Endodermal cell (in vitro differentiated cells): ENCODE results near the gene KIF26B. TPM values are rescaled to one million over a fixed set of nuclear protein-coding genes. Genes with fewer than 3 reads are reported as not detected.

ENCODE experiments used
- DNase-seq: peaks from one replicate; pipeline ENCODE4 v3.0.0-alpha.2; 2017
- H3K27ac ChIP-seq: 2 replicates; pipeline ENCODE4 v1.5.1; 2013; ENCODE audit warnings: mild to moderate bottlenecking, low read depth, low read length, moderate library complexity
- H3K27me3 ChIP-seq: 2 replicates; pipeline ENCODE4 v1.6.1; 2013; ENCODE audit warnings: mild to moderate bottlenecking, low read length, moderate library complexity; ENCODE audit not compliant: insufficient read depth, control insufficient read depth, poor library complexity, severe bottlenecking
- H3K36me3 ChIP-seq: 2 replicates; pipeline ENCODE4 v1.7.0; 2013; ENCODE audit warnings: mild to moderate bottlenecking, low read length, moderate library complexity; ENCODE audit not compliant: control insufficient read depth, insufficient read depth
- H3K4me1 ChIP-seq: one replicate; pipeline ENCODE4 v1.7.0; 2013; ENCODE audit warnings: low read length; ENCODE audit not compliant: control insufficient read depth, insufficient read depth
- H3K4me3 ChIP-seq: 2 replicates; pipeline ENCODE4 v1.5.1; 2013; ENCODE audit warnings: mild to moderate bottlenecking, low read length, moderate library complexity
- H3K9ac ChIP-seq: 2 replicates; pipeline ENCODE4 v1.6.1; 2013; ENCODE audit warnings: mild to moderate bottlenecking, low read length, moderate library complexity; ENCODE audit not compliant: poor library complexity, severe bottlenecking; ENCODE audit errors: extremely low read depth
- H3K9me3 ChIP-seq: 2 replicates; pipeline ENCODE4 v1.6.1; 2013; ENCODE audit warnings: mild to moderate bottlenecking, low read length, moderate library complexity; ENCODE audit not compliant: control insufficient read depth
- H3K27ac Mint-ChIP-seq: 2 replicates; pipeline ENCODE4 v1.8.0; 2020; ENCODE audit warnings: mixed read lengths
- H3K27me3 Mint-ChIP-seq: 2 replicates; pipeline ENCODE4 v1.8.0; 2021; ENCODE audit warnings: mild to moderate bottlenecking, mixed read lengths; ENCODE audit not compliant: insufficient read depth
- H3K36me3 Mint-ChIP-seq: 2 replicates; pipeline ENCODE4 v1.8.0; 2020; ENCODE audit warnings: low read depth, mixed read lengths
- H3K4me1 Mint-ChIP-seq: 2 replicates; pipeline ENCODE4 v1.8.0; 2020; ENCODE audit warnings: mixed read lengths
- H3K4me3 Mint-ChIP-seq: 2 replicates; pipeline ENCODE4 v1.8.0; 2020; ENCODE audit warnings: mild to moderate bottlenecking, moderate library complexity, mixed read lengths
- H3K9me3 Mint-ChIP-seq: 2 replicates; pipeline ENCODE4 v1.8.0; 2020; ENCODE audit warnings: mild to moderate bottlenecking, mixed read lengths
- WGBS, 2 experiments: methylation state at CpG; one replicate each; pipeline versions ENCODE4 v1.1.5 to v1.1.7; 2013; ENCODE audit warnings: missing lambda C conversion rate in 2 of 2, mixed read lengths in 1 of 2; ENCODE audit not compliant: insufficient coverage in 1 of 2, insufficient read length in 1 of 2; 5-methylcytosine and 5-hydroxymethylcytosine counted together
- total RNA-seq, 2 donors: library from RNA; stranded (reverse); fragmentation: NEBNext Ultra II Directional in 1 of 2; extraction: Animal tissue kit (Norgen Biotek cat#: 25700) in 1 of 2; gene quantifications; 2 replicates in 1 of 2; 3 replicates in 1 of 2; pipeline ENCODE4 v1.2.1, GENCODE V29; 2021
- TF ChIP-seq, protein P1 (sequence below): fragments of 200-600 bp; sonication (generic); conservative IDR thresholded peaks from 2 replicates; pipeline ENCODE4 v1.5.0; 2021; ENCODE audit warnings: antibody characterized with exemption, mild to moderate bottlenecking

The KIF26B gene
- total RNA-seq, 2 donors from 2014 or later: 12.3 to 21.0 TPM

DNA sequence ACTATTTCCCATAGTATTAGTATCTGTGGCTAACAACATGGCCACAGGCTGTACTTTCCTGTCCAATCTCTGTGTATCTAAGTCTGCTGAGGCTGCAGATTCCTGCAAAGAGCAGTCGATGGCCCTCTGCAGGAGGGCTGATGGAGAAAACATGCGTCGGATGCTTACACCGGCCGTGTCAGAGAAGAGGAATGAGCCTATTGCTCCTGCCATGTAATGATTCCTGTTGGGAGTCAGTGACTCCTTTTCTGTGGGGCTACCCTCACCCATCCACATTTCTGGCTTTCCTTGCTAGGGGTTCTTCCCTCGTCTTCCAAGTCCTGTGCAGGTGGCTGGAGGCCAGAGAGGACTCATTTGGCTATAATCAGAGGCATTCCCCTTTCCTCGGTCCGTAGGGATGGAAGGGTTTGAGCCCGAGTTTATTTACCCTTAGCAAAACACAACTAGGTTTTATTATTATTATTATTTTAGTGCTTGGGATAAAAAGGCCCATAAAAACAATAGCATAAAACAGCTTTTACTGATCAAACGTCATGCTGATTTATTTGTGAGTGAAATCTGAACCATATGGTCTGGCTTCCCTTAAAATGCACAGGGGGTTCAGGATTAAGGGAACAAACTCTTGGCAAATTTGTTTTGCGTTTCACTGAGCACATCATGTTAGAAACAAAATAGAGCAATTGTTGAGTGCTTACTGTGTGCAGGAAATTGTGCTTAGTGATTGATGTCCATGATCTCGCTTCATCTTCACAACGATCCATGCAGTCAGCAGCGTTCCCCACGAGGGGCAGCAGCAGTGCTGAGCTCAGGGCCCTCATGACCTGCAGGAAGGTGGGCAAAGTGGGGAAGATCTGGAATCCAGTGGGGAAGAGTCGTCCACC lies 70.8 kb downstream of the KIF26B start:
- Mint-ChIP-seq H3K27me3 (no peaks in the 10 kb centered on the region), H3K4me1 (peaks cover 9% of the 10 kb centered on the region), H3K9me3 (no peaks in the 10 kb centered on the region), H3K27ac (no peak overlapping the region), H3K4me3 (no peak overlapping the region), H3K36me3 (peaks cover 9% of the 10 kb centered on the region)
- DNase-seq: peak; percentile 76
- WGBS, 2 experiments: 65 to 81% methylated on average over 10 to 15 of the region's 16 CpGs
- TF ChIP-seq, protein P1, sequence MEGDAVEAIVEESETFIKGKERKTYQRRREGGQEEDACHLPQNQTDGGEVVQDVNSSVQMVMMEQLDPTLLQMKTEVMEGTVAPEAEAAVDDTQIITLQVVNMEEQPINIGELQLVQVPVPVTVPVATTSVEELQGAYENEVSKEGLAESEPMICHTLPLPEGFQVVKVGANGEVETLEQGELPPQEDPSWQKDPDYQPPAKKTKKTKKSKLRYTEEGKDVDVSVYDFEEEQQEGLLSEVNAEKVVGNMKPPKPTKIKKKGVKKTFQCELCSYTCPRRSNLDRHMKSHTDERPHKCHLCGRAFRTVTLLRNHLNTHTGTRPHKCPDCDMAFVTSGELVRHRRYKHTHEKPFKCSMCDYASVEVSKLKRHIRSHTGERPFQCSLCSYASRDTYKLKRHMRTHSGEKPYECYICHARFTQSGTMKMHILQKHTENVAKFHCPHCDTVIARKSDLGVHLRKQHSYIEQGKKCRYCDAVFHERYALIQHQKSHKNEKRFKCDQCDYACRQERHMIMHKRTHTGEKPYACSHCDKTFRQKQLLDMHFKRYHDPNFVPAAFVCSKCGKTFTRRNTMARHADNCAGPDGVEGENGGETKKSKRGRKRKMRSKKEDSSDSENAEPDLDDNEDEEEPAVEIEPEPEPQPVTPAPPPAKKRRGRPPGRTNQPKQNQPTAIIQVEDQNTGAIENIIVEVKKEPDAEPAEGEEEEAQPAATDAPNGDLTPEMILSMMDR: peak; percentile 42
- Histone ChIP-seq H3K4me1 (no peaks in the 10 kb centered on the region), H3K9ac (no peak overlapping the region), H3K27ac (no peak overlapping the region), H3K36me3 (no peaks in the 10 kb centered on the region), H3K27me3 (no peaks in the 10 kb centered on the region), H3K4me3 (no peak overlapping the region), H3K9me3 (no peaks in the 10 kb centered on the region)

DNA sequence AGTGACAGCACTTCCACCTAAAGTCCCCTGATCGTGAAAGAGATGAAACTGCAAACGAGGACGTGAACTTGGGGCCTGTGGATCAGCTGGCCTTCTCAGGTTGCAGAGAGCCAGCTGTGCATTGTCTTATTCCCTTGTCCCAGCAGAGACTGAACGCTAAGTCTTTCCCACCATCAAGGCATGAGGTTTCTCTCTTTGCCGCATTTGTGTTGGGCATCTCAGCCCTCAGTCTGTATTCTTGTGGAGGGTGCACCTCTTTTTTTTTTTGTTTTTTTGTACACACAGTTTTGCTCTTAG lies 71.4 kb downstream of the KIF26B start:
- H3K36me3 ChIP-seq: no peaks in the 10 kb centered on the region
- no peaks in the 10 kb centered on the region for H3K4me1 ChIP-seq
- Mint-ChIP-seq H3K27ac (no peak overlapping the region), H3K9me3 (no peaks in the 10 kb centered on the region), H3K4me1 (peaks cover 7% of the 10 kb centered on the region), H3K36me3 (peaks cover 9% of the 10 kb centered on the region), H3K4me3 (no peak overlapping the region), H3K27me3 (no peaks in the 10 kb centered on the region)
- no peak overlapping the region for H3K27ac ChIP-seq
- DNase-seq: no peak
- H3K9ac ChIP-seq: no peak overlapping the region
- H3K4me3 ChIP-seq: no peak overlapping the region
- no peaks in the 10 kb centered on the region for H3K27me3 ChIP-seq
- 91 to 95% methylated on average over 4 to 5 of the region's 5 CpGs for WGBS, 2 experiments
- H3K9me3 ChIP-seq: no peaks in the 10 kb centered on the region
- TF ChIP-seq, protein P1: peak; percentile 1

DNA sequence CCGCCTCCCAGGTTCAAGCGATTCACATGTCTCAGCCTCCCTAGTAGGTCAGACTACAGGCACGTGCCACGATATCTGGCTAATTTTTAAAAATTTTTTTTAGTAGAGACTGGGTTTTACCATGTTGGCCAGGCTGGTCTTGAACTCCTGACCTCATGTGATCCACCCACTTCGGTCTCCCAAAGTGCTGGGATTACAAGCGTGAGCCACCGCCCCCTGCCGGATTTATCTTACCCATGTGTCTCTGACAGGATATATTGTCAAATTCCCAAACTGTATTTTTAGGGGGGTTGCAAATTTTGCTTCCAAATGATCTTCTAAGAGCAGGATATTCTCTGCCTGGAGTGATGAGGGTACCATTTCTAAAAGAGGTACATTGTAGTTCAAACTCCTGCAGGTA lies 74.3 kb downstream of the KIF26B start:
- peaks cover 3% of the 10 kb centered on the region for H3K4me1 ChIP-seq
- no peaks in the 10 kb centered on the region for H3K27me3 Mint-ChIP-seq
- peaks cover 7% of the 10 kb centered on the region for H3K4me1 Mint-ChIP-seq
- no peaks in the 10 kb centered on the region for H3K27me3 ChIP-seq
- TF ChIP-seq, protein P1: peak; percentile 20
- no peak overlapping the region for H3K9ac ChIP-seq
- WGBS, 2 experiments: 94% methylated on average over 3 to 8 of the region's 8 CpGs
- no peak overlapping the region for H3K4me3 Mint-ChIP-seq
- no peaks in the 10 kb centered on the region for H3K9me3 Mint-ChIP-seq
- no peaks in the 10 kb centered on the region for H3K9me3 ChIP-seq
- H3K36me3 ChIP-seq: no peaks in the 10 kb centered on the region
- H3K27ac Mint-ChIP-seq: no peak overlapping the region
- H3K4me3 ChIP-seq: no peak overlapping the region
- H3K27ac ChIP-seq: no peak overlapping the region
- DNase-seq: no peak
- peaks cover 8% of the 10 kb centered on the region for H3K36me3 Mint-ChIP-seq
